Body of pancreas (tissue), 4 donors: Measurements from ENCODE around the gene HLF.

Experiments used
- POLR2A ChIP-seq, 3 donors: fragments of 450-650 bp; IDR thresholded peaks; one replicate each; pipeline ENCODE4 v1.6.1; 2016; ENCODE audit warnings: antibody characterized with exemption in 3 of 3, mild to moderate bottlenecking in 2 of 3
- TF ChIP-seq, protein P1 (sequence below), 7 experiments: fragments of 450-650 bp in 4 of 7; fragments of 200-600 bp in 3 of 7; sonication (generic) in 3 of 7; IDR thresholded peaks; one replicate each; pipeline ENCODE4 v1.5.1; 2016 to 2019; ENCODE audit warnings: antibody characterized with exemption in 7 of 7

DNA sequence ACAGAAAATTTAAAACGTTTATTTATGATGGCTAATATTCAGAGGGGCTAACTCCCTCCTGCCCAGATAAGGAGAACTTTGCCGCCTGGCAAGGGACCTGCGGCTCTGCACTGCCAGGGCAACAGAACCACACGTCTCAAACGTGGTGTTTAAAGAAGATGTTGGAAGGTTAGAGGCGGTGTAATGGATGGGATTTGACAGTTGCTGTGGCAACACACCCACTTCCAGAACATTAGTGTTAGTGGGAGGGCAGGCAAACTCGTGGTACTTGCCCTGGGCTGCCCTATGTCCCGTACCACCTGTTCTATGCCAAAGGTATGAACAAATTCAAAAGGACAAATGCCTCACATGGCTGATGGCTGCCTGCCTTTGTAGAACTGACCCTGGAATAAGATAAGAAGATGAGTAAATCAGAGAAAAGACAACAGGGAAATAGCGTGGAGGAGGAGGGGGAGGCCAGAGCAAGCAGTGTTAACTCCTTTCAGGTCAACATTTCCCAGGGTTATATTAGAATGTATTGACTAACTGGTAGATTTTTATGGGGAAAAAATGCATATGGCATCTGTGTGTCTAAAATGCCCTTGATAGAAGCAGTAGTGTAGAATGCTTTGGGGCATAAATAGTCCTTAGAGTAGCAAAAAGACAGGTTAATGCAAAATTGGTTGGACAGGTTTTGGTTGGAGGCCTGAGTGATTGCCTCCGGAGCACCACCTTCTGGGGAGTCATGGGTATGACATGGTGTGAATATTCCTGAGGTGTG lies 30.8 kb downstream of the HLF start:
- TF ChIP-seq, protein P1, sequence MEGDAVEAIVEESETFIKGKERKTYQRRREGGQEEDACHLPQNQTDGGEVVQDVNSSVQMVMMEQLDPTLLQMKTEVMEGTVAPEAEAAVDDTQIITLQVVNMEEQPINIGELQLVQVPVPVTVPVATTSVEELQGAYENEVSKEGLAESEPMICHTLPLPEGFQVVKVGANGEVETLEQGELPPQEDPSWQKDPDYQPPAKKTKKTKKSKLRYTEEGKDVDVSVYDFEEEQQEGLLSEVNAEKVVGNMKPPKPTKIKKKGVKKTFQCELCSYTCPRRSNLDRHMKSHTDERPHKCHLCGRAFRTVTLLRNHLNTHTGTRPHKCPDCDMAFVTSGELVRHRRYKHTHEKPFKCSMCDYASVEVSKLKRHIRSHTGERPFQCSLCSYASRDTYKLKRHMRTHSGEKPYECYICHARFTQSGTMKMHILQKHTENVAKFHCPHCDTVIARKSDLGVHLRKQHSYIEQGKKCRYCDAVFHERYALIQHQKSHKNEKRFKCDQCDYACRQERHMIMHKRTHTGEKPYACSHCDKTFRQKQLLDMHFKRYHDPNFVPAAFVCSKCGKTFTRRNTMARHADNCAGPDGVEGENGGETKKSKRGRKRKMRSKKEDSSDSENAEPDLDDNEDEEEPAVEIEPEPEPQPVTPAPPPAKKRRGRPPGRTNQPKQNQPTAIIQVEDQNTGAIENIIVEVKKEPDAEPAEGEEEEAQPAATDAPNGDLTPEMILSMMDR (IDR thresholded peaks at IDR 0.05): peak; percentile 57 to 87 (median 82)
- TF ChIP-seq POLR2A (IDR thresholded peaks at IDR 0.05): no peak
